HG02678 (cell line): ENCODE results near the gene BSND.

Source experiments
- ATAC-seq: cut with Tn5 transposase; IDR thresholded peaks from one replicate; pipeline ENCODE4 v1.9.1; 2021; ENCODE audit warnings: mild to moderate bottlenecking, moderate library complexity; ENCODE audit not compliant: unreplicated experiment

The BSND gene

DNA sequence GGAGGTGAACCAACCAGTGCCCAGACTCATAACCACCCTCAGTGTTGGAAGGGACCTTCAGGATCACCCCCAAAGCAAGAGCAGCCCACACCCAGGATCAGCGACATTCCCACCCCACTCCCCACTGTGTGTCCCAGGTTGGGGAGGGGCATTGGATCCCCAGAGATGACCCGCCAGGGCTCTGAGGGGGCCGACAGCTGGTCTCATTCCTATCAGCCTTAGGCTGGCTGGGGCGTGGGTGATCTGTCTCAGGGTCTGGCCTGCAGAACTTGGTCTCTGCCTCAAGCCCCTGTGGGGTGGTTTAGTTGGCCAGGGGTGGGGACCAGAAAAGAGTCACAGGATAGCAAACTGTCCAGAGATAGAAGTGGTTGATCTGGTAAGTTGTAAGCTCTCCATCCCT lies 7.8 kb upstream of the BSND start:
- no peak for ATAC-seq

DNA sequence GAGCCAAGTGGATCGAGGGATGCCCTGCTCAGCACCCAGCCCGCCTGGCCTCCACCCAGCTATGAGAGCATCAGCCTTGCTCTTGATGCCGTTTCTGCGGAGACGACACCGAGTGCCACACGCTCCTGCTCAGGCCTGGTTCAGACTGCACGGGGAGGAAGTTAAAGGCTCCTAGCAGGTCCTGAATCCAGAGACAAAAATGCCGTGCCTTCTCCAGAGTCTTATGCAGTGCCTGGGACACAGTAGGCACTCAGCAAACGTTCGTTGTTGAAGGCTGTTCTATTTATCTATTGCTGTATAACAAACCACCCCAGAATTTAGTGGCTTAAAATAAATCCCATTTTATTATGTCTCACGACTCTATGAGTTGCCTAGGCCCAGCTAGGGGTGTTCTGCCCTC lies 6.8 kb upstream of the BSND start:
- ATAC-seq = no peak

- ATAC-seq = no peak
These were observed 5.6 kb upstream of the BSND start for GRCh38 chr1:54993140-54993539.

- no peak for ATAC-seq
These were observed 4.3 kb upstream of the BSND start for GRCh38 chr1:54994355-54994990.

GRCh38 chr1:54995013-54995760 lies 3.5 kb upstream of the BSND start:
- no peak for ATAC-seq

DNA sequence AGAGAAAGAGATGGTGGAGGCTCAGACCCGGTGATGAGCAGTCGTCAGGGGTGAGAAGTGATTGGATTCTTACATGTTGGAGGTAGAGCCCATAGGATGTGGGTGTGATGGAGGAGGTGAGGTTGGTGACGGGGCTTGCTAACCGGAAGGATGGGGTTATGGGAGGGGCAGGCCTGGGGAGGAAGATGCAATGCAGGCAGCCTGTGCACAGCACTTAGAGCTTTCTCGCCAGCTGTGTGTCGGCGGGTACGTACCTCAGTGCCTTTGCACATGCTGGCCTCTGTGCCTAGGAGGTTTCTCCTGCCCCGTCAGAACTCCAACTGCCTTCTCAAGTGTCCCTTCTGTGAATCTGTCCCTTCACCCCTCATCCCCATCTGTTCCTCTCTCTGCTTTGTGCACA lies 2.9 kb upstream of the BSND start:
- ATAC-seq = no peak

DNA sequence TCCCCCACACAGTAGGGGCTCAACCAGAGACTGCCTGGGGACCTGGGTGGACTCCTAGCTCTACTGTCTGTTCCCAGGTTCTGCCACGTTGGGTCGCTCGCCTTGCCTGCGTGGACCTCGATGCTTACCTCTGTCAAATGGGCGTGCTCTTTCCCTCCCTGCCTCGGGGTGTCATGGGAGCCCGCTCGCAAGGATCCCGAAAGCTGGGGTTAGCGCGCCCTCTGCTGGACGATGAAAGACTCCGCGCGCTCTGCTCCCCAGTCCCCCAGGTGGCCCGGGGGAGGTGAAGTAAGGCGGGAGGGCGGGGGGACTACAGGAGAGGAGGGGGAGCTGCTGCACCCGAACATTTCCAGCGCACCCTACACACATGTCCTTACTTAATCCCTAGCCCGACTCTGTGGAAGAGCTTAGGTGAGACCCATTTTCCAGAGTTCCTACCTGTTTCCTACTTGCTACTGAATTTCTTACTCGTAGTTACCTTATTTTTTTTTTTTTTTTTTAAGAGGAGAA lies 2.3 kb upstream of the BSND start:
- ATAC-seq = peak; percentile 72

- no peak for ATAC-seq
These were observed 1.6 kb upstream of the BSND start for GRCh38 chr1:54996869-54997710.

GRCh38 chr1:54997711-54997986 lies 1.1 kb upstream of the BSND start:
- ATAC-seq = no peak

GRCh38 chr1:54998100-54998499 lies 633 bp upstream of the BSND start:
- ATAC-seq = no peak

GRCh38 chr1:55000110-55001085 lies 1.7 kb downstream of the BSND start:
- ATAC-seq = no peak

DNA sequence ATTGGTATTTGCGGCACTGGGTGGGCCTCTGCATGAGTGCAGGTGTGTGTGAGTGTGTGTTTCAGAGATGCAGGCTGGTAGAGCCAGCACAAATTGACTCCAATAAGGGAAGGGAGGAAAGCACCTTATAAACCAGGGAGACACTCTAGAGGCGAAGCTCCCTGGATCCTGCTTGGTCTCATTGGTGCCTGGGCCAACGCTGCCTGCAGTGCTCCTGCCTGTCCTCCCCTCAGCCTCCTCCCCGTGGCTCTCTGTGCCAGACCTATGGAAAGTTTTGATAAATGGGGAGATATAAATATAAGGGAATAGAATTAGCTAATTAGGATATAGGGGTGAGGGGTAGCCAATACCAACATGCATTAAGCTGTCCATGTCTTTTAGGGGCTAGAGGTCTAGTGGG lies 2.6 kb downstream of the BSND start:
- no peak for ATAC-seq

DNA sequence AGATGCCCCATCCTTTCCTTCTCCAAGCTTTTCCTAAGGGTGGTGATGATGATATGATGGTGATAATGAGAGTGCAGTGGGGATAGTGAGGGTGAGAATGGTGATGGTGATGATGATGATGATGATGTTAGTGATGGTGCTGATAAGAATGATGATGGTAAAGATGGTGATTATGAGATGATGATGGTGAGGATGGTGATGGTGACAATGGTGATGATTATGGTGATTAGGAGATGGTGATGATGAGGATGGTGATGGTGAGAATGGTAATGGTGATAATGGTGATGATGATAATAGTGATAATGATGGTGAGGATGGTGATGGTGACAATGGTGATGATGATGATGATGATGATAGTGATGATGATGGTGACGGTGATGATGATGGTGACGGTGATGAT lies 4.0 kb downstream of the BSND start:
- ATAC-seq = no peak

- ATAC-seq = no peak
These were observed 6.8 kb downstream of the BSND start for GRCh38 chr1:55005351-55006140.

DNA sequence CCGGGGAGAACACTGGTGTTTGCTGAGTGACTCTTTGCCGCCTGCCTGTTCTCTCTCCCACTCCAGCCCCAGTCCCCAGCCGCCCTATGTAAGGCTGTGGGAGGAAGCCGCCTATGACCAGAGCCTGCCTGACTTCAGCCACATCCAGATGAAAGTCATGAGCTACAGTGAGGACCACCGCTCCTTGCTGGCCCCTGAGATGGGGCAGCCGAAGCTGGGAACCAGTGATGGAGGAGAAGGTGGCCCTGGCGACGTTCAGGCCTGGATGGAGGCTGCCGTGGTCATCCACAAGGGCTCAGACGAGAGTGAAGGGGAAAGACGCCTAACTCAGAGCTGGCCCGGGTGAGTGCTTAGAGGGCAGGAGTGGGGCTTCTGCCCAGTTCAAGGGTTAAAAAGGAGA lies 8.2 kb downstream of the BSND start:
- no peak for ATAC-seq

- no peak for ATAC-seq
These were observed 8.9 kb downstream of the BSND start for GRCh38 chr1:55007625-55008024.

GRCh38 chr1:55010194-55010886 lies 11.6 kb downstream of the BSND start:
- ATAC-seq = no peak

DNA sequence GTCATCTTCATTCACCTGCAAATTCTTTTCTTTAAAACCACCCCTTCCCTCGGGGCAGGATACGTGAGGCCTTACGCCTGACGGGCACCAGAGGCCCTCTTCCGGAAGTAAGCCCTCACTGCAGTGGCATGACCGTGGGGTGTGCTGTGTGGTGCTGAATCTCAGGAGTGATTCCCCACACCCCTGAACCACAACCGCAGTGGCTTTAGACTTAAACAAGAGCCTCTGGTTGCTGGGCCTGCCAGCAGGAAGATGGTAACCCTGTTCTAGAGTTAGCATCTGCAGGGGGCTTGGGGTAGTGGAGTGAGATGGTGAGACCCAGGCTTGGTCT lies 12.1 kb downstream of the BSND start:
- ATAC-seq = no peak

GRCh38 chr1:55012661-55013060 lies 13.9 kb downstream of the BSND start:
- no peak for ATAC-seq

- no peak for ATAC-seq
These were observed 16.4 kb downstream of the BSND start for GRCh38 chr1:55015123-55015522.
